ENCODE data around the gene TRAF1. TPM values are rescaled to one million over a fixed set of nuclear protein-coding genes. Genes with fewer than 3 reads are reported as not detected.

TRAF1 gene
- total and polyA plus RNA-seq, 4 donors: 0.38 to 2.6 (median 0.71) TPM

DNA sequence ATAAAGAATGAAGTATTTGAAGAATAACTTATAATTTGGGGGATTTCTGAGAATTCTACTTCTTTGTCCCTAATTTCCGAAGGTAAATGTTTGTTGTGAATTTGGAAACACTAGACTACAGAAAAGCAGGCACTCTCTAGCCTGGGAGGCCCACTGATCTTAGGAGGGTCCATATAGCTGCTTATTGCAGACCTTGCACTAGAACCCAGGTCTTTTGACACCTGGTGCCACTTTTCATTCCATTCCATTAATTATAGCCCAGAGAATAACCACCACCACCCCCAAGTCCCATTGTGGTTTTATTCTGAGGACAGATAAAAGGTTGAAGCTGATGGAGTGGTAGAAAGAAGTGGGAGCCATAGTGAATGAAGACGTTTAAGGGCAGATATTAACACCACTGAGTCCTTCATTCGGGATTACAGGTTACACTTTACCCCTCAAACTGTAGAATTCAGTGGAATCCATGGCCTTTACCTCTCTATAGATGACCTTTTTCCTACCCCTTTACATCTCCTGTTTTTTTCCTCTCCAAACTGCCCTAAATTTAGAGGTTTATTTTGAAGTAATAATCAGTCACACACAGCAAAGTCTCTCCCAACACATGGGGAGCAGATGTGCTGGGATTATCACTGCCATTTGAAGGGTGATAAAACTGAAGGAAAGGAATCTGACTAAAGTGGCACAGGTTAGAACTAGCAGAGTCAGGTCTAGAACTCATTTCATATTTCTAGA, 71.8 kb downstream of the TRAF1 start:
- no peak for TF ChIP-seq RXRA (IDR thresholded peaks at IDR 0.05)
- no peak for TF ChIP-seq HNF4G (IDR thresholded peaks at IDR 0.05)
- no peak for TF ChIP-seq SP1 (IDR thresholded peaks at IDR 0.05)
- WGBS: 93% methylated on average over 3 of the region's 3 CpGs

DNA sequence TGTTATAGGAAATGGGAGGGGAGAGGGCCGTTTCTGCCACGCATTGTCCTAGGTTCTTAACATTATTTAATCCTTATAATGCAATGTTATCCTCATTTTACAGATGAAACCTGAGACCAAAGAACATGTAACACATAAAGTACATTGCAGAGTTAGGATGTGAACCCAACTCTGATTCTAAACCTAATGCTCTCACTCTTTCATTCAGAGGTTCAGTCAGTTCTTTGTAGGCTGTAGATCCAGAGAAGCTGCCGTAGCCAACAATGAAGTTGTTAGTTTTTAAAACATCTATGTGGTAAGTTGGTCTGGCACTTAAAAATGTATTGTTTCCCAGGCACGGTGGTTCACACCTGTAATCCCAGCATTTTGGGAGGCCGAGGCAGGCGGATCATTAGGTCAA, 73.4 kb downstream of the TRAF1 start:
- H3K27ac ChIP-seq (ENCODE audit: low read depth in 1 of 2, low read length in 2 of 2): no peak overlapping the region
- H3K9ac ChIP-seq (ENCODE audit: low read depth in 1 of 2, low read length in 2 of 2): no peak overlapping the region
- H3K36me3 ChIP-seq (ENCODE audit: control insufficient read depth in 4 of 4, insufficient read depth in 3 of 4, low read depth in 1 of 4, low read length in 3 of 4): peaks cover 0 to 18% (median 7%) of the 10 kb centered on the region in 4 donors
- no peaks in the 10 kb centered on the region for H3K9me3 ChIP-seq (ENCODE audit: control insufficient read depth in 4 of 4, low read length in 3 of 4)
- 90% methylated on average over 6 of the region's 6 CpGs for WGBS
- no peak for TF ChIP-seq FOXA2 (IDR thresholded peaks at IDR 0.05)
- no peak for TF ChIP-seq GABPA (IDR thresholded peaks at IDR 0.05 in 1 of 2, conservative IDR thresholded peaks at IDR 0.05 in 1 of 2)
- TF ChIP-seq, protein P1, sequence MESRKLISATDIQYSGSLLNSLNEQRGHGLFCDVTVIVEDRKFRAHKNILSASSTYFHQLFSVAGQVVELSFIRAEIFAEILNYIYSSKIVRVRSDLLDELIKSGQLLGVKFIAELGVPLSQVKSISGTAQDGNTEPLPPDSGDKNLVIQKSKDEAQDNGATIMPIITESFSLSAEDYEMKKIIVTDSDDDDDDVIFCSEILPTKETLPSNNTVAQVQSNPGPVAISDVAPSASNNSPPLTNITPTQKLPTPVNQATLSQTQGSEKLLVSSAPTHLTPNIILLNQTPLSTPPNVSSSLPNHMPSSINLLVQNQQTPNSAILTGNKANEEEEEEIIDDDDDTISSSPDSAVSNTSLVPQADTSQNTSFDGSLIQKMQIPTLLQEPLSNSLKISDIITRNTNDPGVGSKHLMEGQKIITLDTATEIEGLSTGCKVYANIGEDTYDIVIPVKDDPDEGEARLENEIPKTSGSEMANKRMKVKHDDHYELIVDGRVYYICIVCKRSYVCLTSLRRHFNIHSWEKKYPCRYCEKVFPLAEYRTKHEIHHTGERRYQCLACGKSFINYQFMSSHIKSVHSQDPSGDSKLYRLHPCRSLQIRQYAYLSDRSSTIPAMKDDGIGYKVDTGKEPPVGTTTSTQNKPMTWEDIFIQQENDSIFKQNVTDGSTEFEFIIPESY (IDR thresholded peaks at IDR 0.05): no peak
- no peak for TF ChIP-seq EGR1 (IDR thresholded peaks at IDR 0.05; ENCODE audit: low read depth in 2 of 2)
- no peak for TF ChIP-seq YY1 (IDR thresholded peaks at IDR 0.05)
- TF ChIP-seq HNF4A (conservative IDR thresholded peaks at IDR 0.05): no peak
- TF ChIP-seq, protein P2, sequence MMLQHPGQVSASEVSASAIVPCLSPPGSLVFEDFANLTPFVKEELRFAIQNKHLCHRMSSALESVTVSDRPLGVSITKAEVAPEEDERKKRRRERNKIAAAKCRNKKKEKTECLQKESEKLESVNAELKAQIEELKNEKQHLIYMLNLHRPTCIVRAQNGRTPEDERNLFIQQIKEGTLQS (IDR thresholded peaks at IDR 0.05): no peak
- no peak for TF ChIP-seq HNF4G (IDR thresholded peaks at IDR 0.05)
- TF ChIP-seq JUND (IDR thresholded peaks at IDR 0.05): no peak
- no peak for TF ChIP-seq RXRA (IDR thresholded peaks at IDR 0.05)
- TF ChIP-seq, protein P3, sequence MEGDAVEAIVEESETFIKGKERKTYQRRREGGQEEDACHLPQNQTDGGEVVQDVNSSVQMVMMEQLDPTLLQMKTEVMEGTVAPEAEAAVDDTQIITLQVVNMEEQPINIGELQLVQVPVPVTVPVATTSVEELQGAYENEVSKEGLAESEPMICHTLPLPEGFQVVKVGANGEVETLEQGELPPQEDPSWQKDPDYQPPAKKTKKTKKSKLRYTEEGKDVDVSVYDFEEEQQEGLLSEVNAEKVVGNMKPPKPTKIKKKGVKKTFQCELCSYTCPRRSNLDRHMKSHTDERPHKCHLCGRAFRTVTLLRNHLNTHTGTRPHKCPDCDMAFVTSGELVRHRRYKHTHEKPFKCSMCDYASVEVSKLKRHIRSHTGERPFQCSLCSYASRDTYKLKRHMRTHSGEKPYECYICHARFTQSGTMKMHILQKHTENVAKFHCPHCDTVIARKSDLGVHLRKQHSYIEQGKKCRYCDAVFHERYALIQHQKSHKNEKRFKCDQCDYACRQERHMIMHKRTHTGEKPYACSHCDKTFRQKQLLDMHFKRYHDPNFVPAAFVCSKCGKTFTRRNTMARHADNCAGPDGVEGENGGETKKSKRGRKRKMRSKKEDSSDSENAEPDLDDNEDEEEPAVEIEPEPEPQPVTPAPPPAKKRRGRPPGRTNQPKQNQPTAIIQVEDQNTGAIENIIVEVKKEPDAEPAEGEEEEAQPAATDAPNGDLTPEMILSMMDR (IDR thresholded peaks at IDR 0.05; ENCODE audit: low read depth, low read length, missing input control): no peak
- DNase-seq (ENCODE audit: low spot score): no peak
- H3K27me3 ChIP-seq (ENCODE audit: control insufficient read depth in 4 of 4, insufficient read depth in 4 of 4, low read length in 3 of 4): no peaks in the 10 kb centered on the region
- peaks cover 0 to 4% (median 0%) of the 10 kb centered on the region in 4 donors for H3K4me1 ChIP-seq (ENCODE audit: control insufficient read depth in 4 of 4, insufficient read depth in 4 of 4, low read length in 3 of 4)
- H3K4me3 ChIP-seq (ENCODE audit: low read depth in 1 of 3, low read length in 3 of 3): no peak overlapping the region

More for the DNA sequence above, 71.8 kb downstream of the TRAF1 start:
- no peak for DNase-seq (ENCODE audit: low spot score)
- no peak overlapping the region for H3K27ac ChIP-seq (ENCODE audit: low read depth in 1 of 2, low read length in 2 of 2)
- peaks cover 0 to 4% (median 0%) of the 10 kb centered on the region in 4 donors for H3K4me1 ChIP-seq (ENCODE audit: control insufficient read depth in 4 of 4, insufficient read depth in 4 of 4, low read length in 3 of 4)
- H3K36me3 ChIP-seq (ENCODE audit: control insufficient read depth in 4 of 4, insufficient read depth in 3 of 4, low read depth in 1 of 4, low read length in 3 of 4): peaks cover 0 to 13% (median 7%) of the 10 kb centered on the region in 4 donors
- H3K9me3 ChIP-seq (ENCODE audit: control insufficient read depth in 4 of 4, low read length in 3 of 4): no peaks in the 10 kb centered on the region
- H3K27me3 ChIP-seq (ENCODE audit: control insufficient read depth in 4 of 4, insufficient read depth in 4 of 4, low read length in 3 of 4): no peaks in the 10 kb centered on the region
- no peak overlapping the region for H3K4me3 ChIP-seq (ENCODE audit: low read depth in 1 of 3, low read length in 3 of 3)
- no peak overlapping the region for H3K9ac ChIP-seq (ENCODE audit: low read depth in 1 of 2, low read length in 2 of 2)

Other genes with a start within 250 kb of the TRAF1 start
- gene MEGF9, start 212.3 kb downstream of the TRAF1 start, total RNA-seq: 10 to 100 TPM; 19.8 to 27.4 TPM
- 10 to 100 TPM; 15.5 to 18.7 TPM for gene MEGF9, start 212.3 kb downstream of the TRAF1 start, polyA plus RNA-seq
- 10 to 100 TPM; 28.2 to 40.9 TPM for gene FBXW2, start 133.4 kb downstream of the TRAF1 start, total RNA-seq
- gene FBXW2, start 133.4 kb downstream of the TRAF1 start, polyA plus RNA-seq: 10 to 100 TPM in 1 of 2 donors, 1 to 10 TPM in 1; 7.0 to 16.7 TPM
- 10 to 100 TPM; 19.1 TPM for gene PSMD5, start 83.9 kb downstream of the TRAF1 start, total RNA-seq
- gene PSMD5, start 83.9 kb downstream of the TRAF1 start, polyA plus RNA-seq: 10 to 100 TPM; 10.9 to 12.9 TPM
- 10 to 100 TPM in 1 of 2 donors, 1 to 10 TPM in 1; 2.8 to 16.0 TPM for gene PHF19, start 49.6 kb downstream of the TRAF1 start, total RNA-seq
- gene PHF19, start 49.6 kb downstream of the TRAF1 start, polyA plus RNA-seq: 1 to 10 TPM; 1.9 to 4.3 TPM
- 100 to 1,000 TPM; 456 to 485 TPM for gene C5, start 123.5 kb upstream of the TRAF1 start, total RNA-seq
- gene C5, start 123.5 kb upstream of the TRAF1 start, polyA plus RNA-seq: 100 to 1,000 TPM; 127 to 266 TPM
- gene CNTRL, start 148.2 kb upstream of the TRAF1 start, total RNA-seq: 1 to 10 TPM; 6.3 to 8.7 TPM
- 1 to 10 TPM; 1.6 to 2.5 TPM for gene CNTRL, start 148.2 kb upstream of the TRAF1 start, polyA plus RNA-seq

Data from liver (tissue), 9 donors.